ENCODE measurements around the gene BOLA2B. TPM values are rescaled to one million over a fixed set of nuclear protein-coding genes. Genes with fewer than 3 reads are reported as not detected.
A peak's percentile ranks its signal among the peaks of the same experiment; 100 is the strongest.
"Not testable (repeated sequence)": the region's sequence is repeated elsewhere in the genome, so short reads cannot be mapped to it uniquely, and the experiment has no call there.

The BOLA2B gene
- total and polyA plus RNA-seq, 3 experiments from 2014 or later: 208 to 271 (median 268) TPM

GRCh38 chr16:30169416-30169815 is 24.1 kb downstream of the BOLA2B start:
- H3K36me3 Mint-ChIP-seq; H3K9me3 ChIP-seq (ENCODE audit: low read length); H3K4me3 Mint-ChIP-seq; H3K27me3 ChIP-seq (ENCODE audit: insufficient read depth, low read length, poor library complexity, severe bottlenecking); H3K9me3 Mint-ChIP-seq; H3K36me3 ChIP-seq (ENCODE audit: insufficient read depth, low read length); H3K27me3 Mint-ChIP-seq; CTCF ChIA-PET; H3K27ac ChIP-seq (ENCODE audit: low read depth, low read length); H3K4me3 ChIP-seq (ENCODE audit: low read length); POLR2A ChIA-PET; H3K27ac Mint-ChIP-seq; DNase-seq: not testable (repeated sequence)
- H3K4me1 ChIP-seq (ENCODE audit: insufficient read depth, low read length): peaks cover 15% of the 10 kb centered on the region
- H3K4me1 Mint-ChIP-seq: peaks cover 23 to 29% (median 27%) of the 10 kb centered on the region in 3 donors

GRCh38 chr16:30168746-30169145 is 24.7 kb downstream of the BOLA2B start:
- H3K4me3 Mint-ChIP-seq; H3K9me3 Mint-ChIP-seq; DNase-seq; CTCF ChIA-PET; H3K27ac ChIP-seq (ENCODE audit: low read depth, low read length); H3K27me3 Mint-ChIP-seq; H3K27ac Mint-ChIP-seq; POLR2A ChIA-PET; H3K4me3 ChIP-seq (ENCODE audit: low read length); H3K27me3 ChIP-seq (ENCODE audit: insufficient read depth, low read length, poor library complexity, severe bottlenecking); H3K36me3 Mint-ChIP-seq; H3K36me3 ChIP-seq (ENCODE audit: insufficient read depth, low read length); H3K9me3 ChIP-seq (ENCODE audit: low read length): not testable (repeated sequence)
- peaks cover 15% of the 10 kb centered on the region for H3K4me1 ChIP-seq (ENCODE audit: insufficient read depth, low read length)
- peaks cover 23 to 29% (median 27%) of the 10 kb centered on the region in 3 donors for H3K4me1 Mint-ChIP-seq

- Mint-ChIP-seq H3K36me3 (no peaks in the 10 kb centered on the region), H3K9me3 (no peaks in the 10 kb centered on the region), H3K4me1 (peaks cover 31 to 37% (median 35%) of the 10 kb centered on the region in 3 donors), H3K27me3 (no peaks in the 10 kb centered on the region), H3K4me3 (peak overlapping the region; percentile 20 to 75 (median 49)), H3K27ac (peak overlapping the region; percentile 47 to 92 (median 74))
- Histone ChIP-seq H3K27ac (ENCODE audit: low read depth, low read length) (no peak overlapping the region), H3K36me3 (ENCODE audit: insufficient read depth, low read length) (no peaks in the 10 kb centered on the region), H3K4me1 (ENCODE audit: insufficient read depth, low read length) (peaks cover 15% of the 10 kb centered on the region), H3K9me3 (ENCODE audit: low read length) (no peaks in the 10 kb centered on the region), H3K4me3 (ENCODE audit: low read length) (no peak overlapping the region), H3K27me3 (ENCODE audit: insufficient read depth, low read length, poor library complexity, severe bottlenecking) (no peaks in the 10 kb centered on the region)
- CTCF ChIA-PET: no interaction called here
- POLR2A ChIA-PET: no interaction called here
- DNase-seq: peak in 2 of 5 donors; percentile 9 to 28
Measured at GRCh38 chr16:30166202-30166902, 27.1 kb downstream of the BOLA2B start.

- ChIA-PET CTCF (no interaction called here), POLR2A (interaction anchor here (0.7 kb wide), 1 partner anchor 22 kb away, joined by 3 read pairs; no protein-coding TSS in a partner anchor)
- Histone ChIP-seq H3K4me3 (ENCODE audit: low read length) (no peak overlapping the region), H3K4me1 (ENCODE audit: insufficient read depth, low read length) (peaks cover 15% of the 10 kb centered on the region), H3K27ac (ENCODE audit: low read depth, low read length) (no peak overlapping the region), H3K9me3 (ENCODE audit: low read length) (no peaks in the 10 kb centered on the region), H3K36me3 (ENCODE audit: insufficient read depth, low read length) (no peaks in the 10 kb centered on the region), H3K27me3 (ENCODE audit: insufficient read depth, low read length, poor library complexity, severe bottlenecking) (no peaks in the 10 kb centered on the region)
- Mint-ChIP-seq H3K4me1 (peaks cover 31 to 37% (median 35%) of the 10 kb centered on the region in 3 donors), H3K4me3 (no peak overlapping the region), H3K27me3 (no peaks in the 10 kb centered on the region), H3K36me3 (no peaks in the 10 kb centered on the region), H3K9me3 (no peaks in the 10 kb centered on the region), H3K27ac (peak overlapping the region in 2 of 8 donors; percentile 58 to 68)
- DNase-seq: no peak
Measured at GRCh38 chr16:30163538-30163937, 29.9 kb downstream of the BOLA2B start.

GRCh38 chr16:30157214-30157613 is 36.3 kb downstream of the BOLA2B start:
- H3K9me3 Mint-ChIP-seq: no peaks in the 10 kb centered on the region
- ChIA-PET CTCF (interaction anchor here (1.2 kb wide), 1 partner anchor 14 kb away, joined by 5 read pairs; no protein-coding TSS in a partner anchor), POLR2A (no interaction called here)

GRCh38 chr16:30155188-30155587 is 38.3 kb downstream of the BOLA2B start:
- no peaks in the 10 kb centered on the region for H3K4me1 ChIP-seq (ENCODE audit: insufficient read depth, low read length)
- no peak overlapping the region for H3K4me3 ChIP-seq (ENCODE audit: low read length)
- no peaks in the 10 kb centered on the region for H3K36me3 ChIP-seq (ENCODE audit: insufficient read depth, low read length)
- no peak overlapping the region for H3K27ac ChIP-seq (ENCODE audit: low read depth, low read length)
- ChIA-PET CTCF (interaction anchor here (1.0 kb wide), 1 partner anchor 12 kb away, joined by 3 read pairs; no protein-coding TSS in a partner anchor), POLR2A (no interaction called here)
- H3K27me3 ChIP-seq (ENCODE audit: insufficient read depth, low read length, poor library complexity, severe bottlenecking): no peaks in the 10 kb centered on the region
- Mint-ChIP-seq H3K27me3 (peaks cover 0 to 1% of the 10 kb centered on the region in 2 donors), H3K27ac (peak overlapping the region in 1 of 8 donors; percentile 81), H3K4me3 (no peak overlapping the region), H3K9me3 (peaks cover 0 to 4% (median 0%) of the 10 kb centered on the region in 5 donors), H3K36me3 (no peaks in the 10 kb centered on the region), H3K4me1 (no peaks in the 10 kb centered on the region)
- H3K9me3 ChIP-seq (ENCODE audit: low read length): no peaks in the 10 kb centered on the region
- DNase-seq: no peak

More at GRCh38 chr16:30157214-30157613, 36.3 kb downstream of the BOLA2B start:
- Mint-ChIP-seq H3K36me3 (no peaks in the 10 kb centered on the region), H3K27ac (no peak overlapping the region), H3K4me3 (no peak overlapping the region), H3K27me3 (no peaks in the 10 kb centered on the region), H3K4me1 (peaks cover 0 to 1% (median under 1%) of the 10 kb centered on the region in 3 donors)
- Histone ChIP-seq H3K4me3 (ENCODE audit: low read length) (no peak overlapping the region), H3K4me1 (ENCODE audit: insufficient read depth, low read length) (no peaks in the 10 kb centered on the region), H3K27me3 (ENCODE audit: insufficient read depth, low read length, poor library complexity, severe bottlenecking) (no peaks in the 10 kb centered on the region), H3K27ac (ENCODE audit: low read depth, low read length) (no peak overlapping the region), H3K9me3 (ENCODE audit: low read length) (no peaks in the 10 kb centered on the region), H3K36me3 (ENCODE audit: insufficient read depth, low read length) (no peaks in the 10 kb centered on the region)
- no peak for DNase-seq

GRCh38 chr16:30152517-30152916 is 40.9 kb downstream of the BOLA2B start:
- no peak overlapping the region for H3K27ac Mint-ChIP-seq
- H3K27me3 Mint-ChIP-seq: peaks cover 0 to 4% of the 10 kb centered on the region in 2 donors
- H3K36me3 ChIP-seq (ENCODE audit: insufficient read depth, low read length): no peaks in the 10 kb centered on the region
- no peak overlapping the region for H3K4me3 ChIP-seq (ENCODE audit: low read length)
- H3K9me3 ChIP-seq (ENCODE audit: low read length): no peaks in the 10 kb centered on the region
- H3K4me1 Mint-ChIP-seq: no peaks in the 10 kb centered on the region
- no peak overlapping the region for H3K4me3 Mint-ChIP-seq
- H3K4me1 ChIP-seq (ENCODE audit: insufficient read depth, low read length): no peaks in the 10 kb centered on the region
- DNase-seq: no peak
- H3K36me3 Mint-ChIP-seq: peaks cover 0 to 6% (median 2%) of the 10 kb centered on the region in 3 donors
- ChIA-PET CTCF (interaction anchor here (1.2 to 1.5 kb wide), 2 partner anchors 33 to 254 kb away, joined by 3 to 4 read pairs; no protein-coding TSS in a partner anchor), POLR2A (no interaction called here)
- H3K27ac ChIP-seq (ENCODE audit: low read depth, low read length): no peak overlapping the region
- no peaks in the 10 kb centered on the region for H3K27me3 ChIP-seq (ENCODE audit: insufficient read depth, low read length, poor library complexity, severe bottlenecking)
- peaks cover 4 to 19% (median 12%) of the 10 kb centered on the region in 5 donors for H3K9me3 Mint-ChIP-seq

GRCh38 chr16:30151091-30151490 is 42.4 kb downstream of the BOLA2B start:
- H3K4me1 ChIP-seq (ENCODE audit: insufficient read depth, low read length): no peaks in the 10 kb centered on the region
- H3K36me3 ChIP-seq (ENCODE audit: insufficient read depth, low read length): no peaks in the 10 kb centered on the region
- no peak overlapping the region for H3K27ac ChIP-seq (ENCODE audit: low read depth, low read length)
- ChIA-PET POLR2A (no interaction called here), CTCF (interaction anchor here (1.2 kb wide), 1 partner anchor 8 kb away, joined by 3 read pairs; no protein-coding TSS in a partner anchor)
- no peak overlapping the region for H3K27ac Mint-ChIP-seq
- H3K9me3 ChIP-seq (ENCODE audit: low read length): no peaks in the 10 kb centered on the region
- peaks cover 4 to 19% (median 12%) of the 10 kb centered on the region in 5 donors for H3K9me3 Mint-ChIP-seq
- H3K4me3 ChIP-seq (ENCODE audit: low read length): no peak overlapping the region
- no peaks in the 10 kb centered on the region for H3K4me1 Mint-ChIP-seq
- no peak overlapping the region for H3K4me3 Mint-ChIP-seq
- DNase-seq: no peak
- no peaks in the 10 kb centered on the region for H3K27me3 ChIP-seq (ENCODE audit: insufficient read depth, low read length, poor library complexity, severe bottlenecking)
- peaks cover 0 to 4% of the 10 kb centered on the region in 2 donors for H3K27me3 Mint-ChIP-seq
- peaks cover 0 to 6% (median 2%) of the 10 kb centered on the region in 3 donors for H3K36me3 Mint-ChIP-seq

Measured in CD8-positive, alpha-beta memory T cell (primary cell).